Heart left ventricle (tissue), 16 donors: Measurements from ENCODE around the gene CREBL2. TPM values are rescaled to one million over a fixed set of nuclear protein-coding genes. Genes with fewer than 3 reads are reported as not detected.

Experiments
- ATAC-seq, 4 donors: fragments of 200-7000 bp; cut with Tn5 transposase; one replicate each; pipeline ENCODE4 v1.9.1; 2020 to 2022; ENCODE audit warnings: moderate library complexity in 4 of 4, mild to moderate bottlenecking in 3 of 4, moderate number of reproducible peaks in 1 of 4
- DNase-seq, 5 donors: peaks; one replicate each; pipeline ENCODE4 v3.0.0-alpha.2; 2020
- H3K27ac ChIP-seq, 12 donors: fragments of 200-600 bp; sonication (generic) in 4 of 12; one replicate each; pipeline versions ENCODE4 v1.5.0 to v1.8.0; 2016 to 2022; ENCODE audit warnings: mild to moderate bottlenecking in 2 of 12
- H3K27me3 ChIP-seq, 9 donors: fragments of 200-600 bp; sonication (generic) in 2 of 9; one replicate each; pipeline versions ENCODE4 v1.5.1 to v1.8.0; 2016 to 2022; ENCODE audit warnings: mild to moderate bottlenecking in 3 of 9
- H3K36me3 ChIP-seq, 9 donors: fragments of 200-600 bp; sonication (generic) in 2 of 9; one replicate each; pipeline versions ENCODE4 v1.5.0 to v1.8.0; 2018 to 2022; ENCODE audit warnings: mild to moderate bottlenecking in 2 of 9
- H3K4me1 ChIP-seq, 12 donors: fragments of 200-600 bp; sonication (generic) in 4 of 12; one replicate each; pipeline versions ENCODE4 v1.5.0 to v1.8.0; 2016 to 2022; ENCODE audit warnings: mild to moderate bottlenecking in 3 of 12
- H3K4me3 ChIP-seq, 12 donors: fragments of 200-600 bp; sonication (generic) in 4 of 12; one replicate each; pipeline versions ENCODE4 v1.5.0 to v1.8.0; 2017 to 2022; ENCODE audit warnings: mild to moderate bottlenecking in 9 of 12, moderate library complexity in 4 of 12
- H3K9me3 ChIP-seq, 12 donors: fragments of 200-600 bp; sonication (generic) in 4 of 12; one replicate each; pipeline versions ENCODE4 v1.5.0 to v1.8.0; 2016 to 2022; ENCODE audit warnings: mild to moderate bottlenecking in 1 of 12
- CTCF ChIP-seq, 12 donors: fragments of 200-600 bp; sonication (generic) in 4 of 12; IDR thresholded peaks; one replicate each; pipeline versions ENCODE4 v1.5.0 to v1.8.0; 2018 to 2022; ENCODE audit warnings: antibody characterized with exemption in 12 of 12, mild to moderate bottlenecking in 5 of 12
- POLR2A ChIP-seq, 2 donors: fragments of 450-650 bp; IDR thresholded peaks; one replicate each; pipeline ENCODE4 v1.6.1; 2017; ENCODE audit warnings: antibody characterized with exemption in 2 of 2, mild to moderate bottlenecking in 2 of 2, moderate library complexity in 2 of 2
- WGBS, 4 donors: extraction: QIAGEN DNeasy Blood & Tissue Kit in 2 of 4; methylation state at CpG; one replicate each; pipeline versions ENCODE4 v1.1.5 to v1.1.7; 2013 to 2018; 5-methylcytosine and 5-hydroxymethylcytosine counted together
- intact Hi-C, 10 donors: fragments of 100-400 bp; cut with DNase I; formaldehyde crosslinking; loops; one replicate each; pipeline versions ENCODE4 v1.11.1 to v1.14.2; 2022
- long read RNA-seq, 3 donors: library from polyadenylated mRNA; unstranded; transcript quantifications; one replicate each; pipeline ENCODE4 v2.0.0, GENCODE V29; 2020 to 2021
- polyA plus RNA-seq, 2 donors: library from polyadenylated mRNA; stranded (reverse); fragments of 200-250 nt; gene quantifications; one replicate each; pipeline ENCODE4 v1.2.3, GENCODE V29; 2013
- total RNA-seq, 9 donors: library from RNA; depleted of rRNA in 2 of 9; stranded (reverse); fragments of >200 nt in 2 of 9; fragmentation: NEBNext Ultra II Directional in 3 of 9; extraction: Animal tissue kit (Norgen Biotek cat#: 25700) in 3 of 9; gene quantifications; one replicate each; pipeline versions ENCODE4 v1.1.0 to v1.2.4, GENCODE V29; 2016 to 2023
- donor health status: ischemic (EF 13 %, LVEDD 7.1; RV severe dilation, severe dysfunction).
- donor health status: healthy with polysubstance abuse.
- donor health status: DM: no; HTN: yes; CAD: no.
- donor health status: DM: no; HTN: no; CAD: no.
- donor health status: ischemic (EF 25% LVEDD 6.9; RV normal size, moderate dysfunction).
- donor health status: ischemic (EF 25% LVEDD 5.7; RV mildly dilated, moderate dysfunction).
- donor health status: healthy.
- donor health status: DM: yes; HTN: yes; CAD: no.
- donor health status: ischemic (EF 35%, LVEDD 5.7; RV mildly dilated, moderate dysfunction).
- donor health status: nonischemic (EF 11% LVEDD 7.7; RV severe dilation, severe dysfunction).
- donor health status: DM: yes; HTN: yes; CAD: no.
- donor health status: PGD.
- donor health status: ischemic (EF 29% LVEDD 5.4; RV normal size, mild dysfunction).
- donor health status: nonischemic (EF 23%, LVEDD 6.1; RV moderate dilation, normal function).

The CREBL2 gene
- total RNA-seq (10 to 100 TPM; 15.5 to 30.0 (median 19.9) TPM), polyA plus RNA-seq (10 to 100 TPM in 1 of 2 donors, 1 to 10 TPM in 1; 8.8 to 15.6 TPM)
- long read RNA-seq, donor 1, transcript CREBL2-201 (4 exons, 3,754 nt), result major isoform, 32 of 37 reads
- long read RNA-seq, donor 1, partial matches to known transcripts, result 4 of 37 reads
- long read RNA-seq, donor 1, other reads (novel, unspliced or antisense), result 1 of 37 reads
- long read RNA-seq, donor 2, transcript CREBL2-201 (4 exons, 3,754 nt), result major isoform, 7 of 32 reads
- long read RNA-seq, donor 2, partial matches to known transcripts, result 24 of 32 reads
- long read RNA-seq, donor 2, other reads (novel, unspliced or antisense), result 1 of 32 reads
- long read RNA-seq, donor 3, transcript CREBL2-201 (4 exons, 3,754 nt), result major isoform, 27 of 28 reads
- long read RNA-seq, donor 3, partial matches to known transcripts, result 1 of 28 reads
- long read RNA-seq, donor 3, other reads (novel, unspliced or antisense), result 0 of 28 reads

- Histone ChIP-seq H3K4me1 (peaks cover 0 to 65% (median 22%) of the 10 kb centered on the region in 12 donors), H3K9me3 (no peaks in the 10 kb centered on the region), H3K27ac (peak within 1 kb of the TSS; percentile 86 to 98 (median 94)), H3K36me3 (peaks cover 0 to 14% (median 3%) of the 10 kb centered on the region in 9 donors), H3K4me3 (peak within 1 kb of the TSS; percentile 70 to 90 (median 79)), H3K27me3 (no peaks in the 10 kb centered on the region)
- whole genome bisulfite sequencing, 4 donors, result 0 to 1% (median 1%) methylated on average over 37 to 51 of the region's 51 CpGs
- ATAC-seq (peak; percentile 97), DNase-seq (peak; percentile 93 to 97 (median 94))
- intact Hi-C loops, result loop anchor here in 5 of 10 donors (2.0 to 5.0 kb wide), 5 partner anchors 49 to 254 kb away; partner anchors contain the start of genes DUSP16 (in 5 of the 5), BORCS5 (in 1 of the 5), CDKN1B (in 1 of the 5) and GPR19 (in 1 of the 5)
- TF ChIP-seq POLR2A (IDR thresholded peaks at IDR 0.05) (peak in 1 of 2 donors; percentile 44), CTCF (IDR thresholded peaks at IDR 0.05) (peak in 2 of 12 donors; percentile 18 to 21)
Measured at GRCh38 chr12:12611512-12612306, at the start of gene CREBL2. TSS of gene CREBL2 (plus strand) at chr12:12611876. CDS start at chr12:12612173, 297 bp downstream.

GRCh38 chr12:12562016-12562483, 49.6 kb upstream of the CREBL2 start:
- peaks cover 0 to 3% (median 0%) of the 10 kb centered on the region in 9 donors for H3K36me3 ChIP-seq
- intact Hi-C loops, result loop anchor here (1.0 to 10.0 kb wide), 16 partner anchors 49 to 225 kb away; partner anchors contain the start of genes CDKN1B (in 5 of the 10), CREBL2 (in 5 of the 10), GPR19 (in 3 of the 10) and APOLD1 (in 1 of the 10)
- TF ChIP-seq POLR2A (IDR thresholded peaks at IDR 0.05) (no peak), CTCF (IDR thresholded peaks at IDR 0.05) (no peak)
- peaks cover 0 to 3% (median 0%) of the 10 kb centered on the region in 12 donors for H3K9me3 ChIP-seq
- peak overlapping the region; percentile 97 to 100 (median 99) for H3K27ac ChIP-seq
- WGBS, 4 donors, result 0 to 1% (median 0%) methylated on average over 31 to 45 of the region's 45 CpGs
- H3K4me1 ChIP-seq, result peaks cover 0 to 37% (median 31%) of the 10 kb centered on the region in 12 donors
- peak overlapping the region; percentile 50 to 95 (median 75) for H3K4me3 ChIP-seq
- ATAC-seq, result peak in 3 of 4 donors; percentile 0 to 17 (median 9)
- H3K27me3 ChIP-seq, result no peaks in the 10 kb centered on the region
- peak in 4 of 5 donors; percentile 31 to 70 (median 46) for DNase-seq

GRCh38 chr12:12562585-12563261, 49.0 kb upstream of the CREBL2 start, which contains the start of gene DUSP16:
TSS of gene DUSP16 (minus strand) at chr12:12562863. CDS start at chr12:12521098, 41,765 bp downstream.
- peak in 1 of 2 donors; percentile 81 for TF ChIP-seq POLR2A (IDR thresholded peaks at IDR 0.05)
- peak in 7 of 12 donors; percentile 24 to 51 (median 32) for TF ChIP-seq CTCF (IDR thresholded peaks at IDR 0.05)
- Histone ChIP-seq H3K27me3 (no peaks in the 10 kb centered on the region), H3K9me3 (peaks cover 0 to 8% (median 0%) of the 10 kb centered on the region in 12 donors), H3K4me3 (peak within 1 kb of the TSS; percentile 50 to 95 (median 75)), H3K36me3 (peaks cover 0 to 3% (median 0%) of the 10 kb centered on the region in 9 donors), H3K27ac (peak within 1 kb of the TSS; percentile 97 to 100 (median 99)), H3K4me1 (peaks cover 0 to 35% (median 31%) of the 10 kb centered on the region in 12 donors)
- intact Hi-C loops, result loop anchor here (1.0 to 10.0 kb wide), 17 partner anchors 48 to 225 kb away; partner anchors contain the start of genes CDKN1B (in 5 of the 10), CREBL2 (in 5 of the 10), GPR19 (in 3 of the 10) and APOLD1 (in 1 of the 10)
- 0 to 1% (median 1%) methylated on average over 18 to 59 of the region's 59 CpGs for WGBS, 4 donors
- ATAC-seq (peak; percentile 92 to 98 (median 96)), DNase-seq (peak; percentile 93 to 96 (median 95))
